Activated CD4-positive, alpha-beta T cell treated with anti-CD3 and anti-CD28 coated beads, Interleukin-2, amount 50 U/mL, for 4 hours (primary cell): ENCODE measurements around the gene GALNT6.
"Not testable (repeated sequence)": the region's sequence is repeated elsewhere in the genome, so short reads cannot be mapped to it uniquely, and the experiment has no call there.

ENCODE experiments used
- DNase-seq, 2 experiments: peaks; one replicate each; pipeline ENCODE4 v3.0.0-alpha.2; 2020

The GALNT6 gene

GRCh38 chr12:51318846-51319599, 72.2 kb downstream of the GALNT6 start:
- DNase-seq, result no peak

GRCh38 chr12:51318057-51318806, 73.0 kb downstream of the GALNT6 start:
- DNase-seq, result not testable (repeated sequence)

DNA sequence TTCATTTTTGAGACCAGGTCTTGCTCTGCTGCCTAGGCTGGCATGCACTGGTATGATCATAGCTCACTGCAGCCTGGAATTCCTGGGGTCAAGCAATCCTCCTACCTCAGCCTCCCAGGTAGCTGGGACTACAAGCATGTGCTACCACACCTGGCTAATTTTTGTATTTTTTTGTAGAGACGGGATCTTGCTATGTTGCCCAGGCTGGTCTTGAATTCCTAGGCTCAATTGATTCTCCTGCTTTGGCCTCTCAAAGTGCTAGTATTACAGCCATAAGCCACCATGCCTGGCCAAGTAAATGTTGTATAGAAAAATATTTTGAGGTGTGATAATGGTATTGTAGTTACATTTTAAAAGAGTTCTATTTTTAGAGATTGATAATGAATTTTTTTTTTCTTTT, 79.8 kb downstream of the GALNT6 start:
- no peak for DNase-seq

GRCh38 chr12:51307655-51308593, 83.3 kb downstream of the GALNT6 start:
- no peak for DNase-seq

- no peak for DNase-seq
These were observed 84.7 kb downstream of the GALNT6 start for GRCh38 chr12:51306507-51306906.
